Measurements from ENCODE around the gene NGB. TPM values are rescaled to one million over a fixed set of nuclear protein-coding genes. Genes with fewer than 3 reads are reported as not detected.

Gene NGB
- total and polyA plus RNA-seq, 2 donors (not counting 3 experiments of a cell fraction or from before 2014, with no cell fraction given), result not detected

DNA sequence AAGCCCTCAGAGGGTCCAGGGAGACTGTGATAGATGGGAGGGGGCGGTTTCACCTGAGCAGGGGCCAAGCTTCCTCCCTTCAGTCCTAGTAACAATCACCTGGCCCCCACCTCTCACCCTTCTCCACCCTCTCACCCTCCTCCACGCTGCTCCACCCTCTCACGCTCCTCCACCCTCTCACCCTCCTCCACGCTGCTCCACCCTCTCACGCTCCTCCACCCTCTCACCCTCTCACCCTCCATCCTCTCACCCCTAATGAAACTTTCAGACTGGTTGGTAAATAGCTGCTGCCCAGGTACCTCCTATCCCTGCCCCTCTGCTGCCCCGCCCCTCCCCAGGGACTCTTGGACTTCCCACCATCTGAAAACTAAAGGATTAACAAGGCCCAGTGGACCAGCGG lies 34.2 kb downstream of the NGB start:
- CTCF ChIA-PET, result no interaction called here
- H3K9me1 ChIP-seq (replicated peaks; ENCODE audit: control insufficient read depth, extremely low read depth, insufficient read depth, low read length), result no peaks in the 10 kb centered on the region
- FAIRE-seq, result no peak
- H3K9ac ChIP-seq (replicated peaks; ENCODE audit: extremely low read depth, insufficient read depth, low read length), result no peak overlapping the region
- no peak for DNase-seq (ENCODE audit: low read depth, low spot score)
- no peaks in the 10 kb centered on the region for H3K4me1 ChIP-seq (ENCODE audit: control insufficient read depth, extremely low read depth, insufficient read depth, low read length)
- no TSS peak for BruUV-seq (replicated peaks)
- H3K27ac ChIP-seq (ENCODE audit: insufficient read depth, low read depth, low read length), result no peak overlapping the region
- H4K20me1 ChIP-seq (replicated peaks; ENCODE audit: control insufficient read depth, extremely low read depth, insufficient read depth, low read length), result no peaks in the 10 kb centered on the region
- H3K27me3 ChIP-seq (ENCODE audit: control insufficient read depth in 2 of 2, insufficient read depth in 2 of 2, low read length in 2 of 2), result no peaks in the 10 kb centered on the region
- no peaks in the 10 kb centered on the region for H3K9me3 ChIP-seq (replicated peaks; ENCODE audit: control insufficient read depth, insufficient read depth, low read length)
- no peak overlapping the region for H3K4me3 ChIP-seq (replicated peaks in 1 of 3; ENCODE audit: insufficient read depth in 1 of 3, low read depth in 1 of 3, low read length in 3 of 3)
- H3K36me3 ChIP-seq (ENCODE audit: control insufficient read depth in 2 of 2, extremely low read depth in 1 of 2, insufficient read depth in 2 of 2, low read length in 2 of 2), result no peaks in the 10 kb centered on the region
- no peak overlapping the region for H2AFZ ChIP-seq (ENCODE audit: low read depth, low read length)
- intact Hi-C loops (cut with micrococcal nuclease) (no loop called here), dilution Hi-C loops (cut with MboI; ENCODE audit: extremely low pct_ligation_motif_present, low sequenced_read_pairs) (no loop called here)
- H3K79me2 ChIP-seq (ENCODE audit: control insufficient read depth, insufficient read depth, low read length), result no peaks in the 10 kb centered on the region
- H3K4me2 ChIP-seq (ENCODE audit: insufficient read depth, low read length), result no peak overlapping the region
- TF ChIP-seq MYC (IDR thresholded peaks at IDR 0.05; ENCODE audit: low read depth, low read length) (no peak), POLR2A (IDR thresholded peaks at IDR 0.05; ENCODE audit: low read depth, low read length) (no peak)
- POLR2A ChIA-PET, result no interaction called here

DNA sequence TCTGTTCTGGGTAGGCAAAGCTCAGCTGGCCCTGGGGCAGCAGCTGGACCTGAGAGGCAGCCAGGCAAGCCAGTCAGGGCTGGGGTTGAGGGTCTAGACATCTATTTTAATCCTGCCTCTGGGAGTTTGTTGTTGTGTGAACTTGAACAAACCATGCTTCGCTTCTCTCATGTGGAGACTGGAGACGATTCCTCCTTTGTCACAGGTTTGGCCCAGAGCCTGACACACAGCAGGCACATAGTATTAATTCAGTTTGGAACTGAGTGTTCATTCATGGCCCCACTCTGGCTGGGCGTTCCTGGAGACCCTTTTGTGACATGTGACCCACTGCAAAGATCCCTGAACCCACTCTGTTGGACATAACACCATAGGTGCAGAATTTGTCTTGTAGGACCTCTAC lies 39.3 kb downstream of the NGB start:
- dilution Hi-C loops (cut with MboI; ENCODE audit: extremely low pct_ligation_motif_present, low sequenced_read_pairs) (no loop called here), intact Hi-C loops (cut with micrococcal nuclease) (no loop called here)
- BruUV-seq (replicated peaks), result no TSS peak
- TF ChIP-seq CTCF (IDR thresholded peaks at IDR 0.05; ENCODE audit: extremely low read depth in 1 of 2, insufficient read depth in 1 of 2, low read depth in 1 of 2, low read length in 2 of 2), result no peak
- TF ChIP-seq POLR2A (IDR thresholded peaks at IDR 0.05; ENCODE audit: low read depth, low read length), result no peak
- TF ChIP-seq MYC (IDR thresholded peaks at IDR 0.05; ENCODE audit: low read depth, low read length), result no peak
- no peak for TF ChIP-seq POLR2AphosphoS5 (IDR thresholded peaks at IDR 0.05; ENCODE audit: insufficient read depth, low read depth, low read length)
- TF ChIP-seq FOS (IDR thresholded peaks at IDR 0.05; ENCODE audit: borderline replicate concordance, insufficient read depth, low read length), result no peak
- TF ChIP-seq, protein P1, sequence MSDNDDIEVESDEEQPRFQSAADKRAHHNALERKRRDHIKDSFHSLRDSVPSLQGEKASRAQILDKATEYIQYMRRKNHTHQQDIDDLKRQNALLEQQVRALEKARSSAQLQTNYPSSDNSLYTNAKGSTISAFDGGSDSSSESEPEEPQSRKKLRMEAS (IDR thresholded peaks at IDR 0.05; ENCODE audit: insufficient read depth, insufficient read length), result no peak
- TF ChIP-seq GATA2 (IDR thresholded peaks at IDR 0.05; ENCODE audit: insufficient read depth, insufficient read length, low read depth, low read length), result no peak
- no peak for TF ChIP-seq JUN (IDR thresholded peaks at IDR 0.05; ENCODE audit: borderline replicate concordance, insufficient read depth, insufficient read length, low read depth)
- no peak for TF ChIP-seq EZH2 (IDR thresholded peaks at IDR 0.05; ENCODE audit: borderline replicate concordance, low read depth, low read length, severe bottlenecking)
- no peaks in the 10 kb centered on the region for H3K9me3 ChIP-seq (replicated peaks; ENCODE audit: control insufficient read depth, insufficient read depth, low read length)
- no peaks in the 10 kb centered on the region for H3K36me3 ChIP-seq (ENCODE audit: control insufficient read depth in 2 of 2, extremely low read depth in 1 of 2, insufficient read depth in 2 of 2, low read length in 2 of 2)
- no peak overlapping the region for H3K4me2 ChIP-seq (ENCODE audit: insufficient read depth, low read length)
- DNase-seq (ENCODE audit: low read depth, low spot score), result no peak
- ChIA-PET POLR2A (no interaction called here), CTCF (no interaction called here)
- no peaks in the 10 kb centered on the region for H3K27me3 ChIP-seq (ENCODE audit: control insufficient read depth in 2 of 2, insufficient read depth in 2 of 2, low read length in 2 of 2)
- H3K9me1 ChIP-seq (replicated peaks; ENCODE audit: control insufficient read depth, extremely low read depth, insufficient read depth, low read length), result no peaks in the 10 kb centered on the region
- H3K4me1 ChIP-seq (ENCODE audit: control insufficient read depth, extremely low read depth, insufficient read depth, low read length), result no peaks in the 10 kb centered on the region
- H3K79me2 ChIP-seq (ENCODE audit: control insufficient read depth, insufficient read depth, low read length), result no peaks in the 10 kb centered on the region
- H3K4me3 ChIP-seq (replicated peaks in 1 of 3; ENCODE audit: insufficient read depth in 1 of 3, low read depth in 1 of 3, low read length in 3 of 3), result no peak overlapping the region
- no peaks in the 10 kb centered on the region for H4K20me1 ChIP-seq (replicated peaks; ENCODE audit: control insufficient read depth, extremely low read depth, insufficient read depth, low read length)
- no peak overlapping the region for H3K27ac ChIP-seq (ENCODE audit: insufficient read depth, low read depth, low read length)
- no peak for FAIRE-seq
- H3K9ac ChIP-seq (replicated peaks; ENCODE audit: extremely low read depth, insufficient read depth, low read length), result no peak overlapping the region
- no peak overlapping the region for H2AFZ ChIP-seq (ENCODE audit: low read depth, low read length)
